Sigmoid colon (tissue), 4 donors: Measurements from ENCODE around the gene CUL9.

Source experiments
- CTCF ChIP-seq, 4 experiments: fragments of 450-650 bp in 3 of 4; fragments of 200-600 bp in 1 of 4; IDR thresholded peaks; one replicate each; pipeline ENCODE4 v1.5.1; 2016 to 2019; ENCODE audit warnings: antibody characterized with exemption in 4 of 4, mild to moderate bottlenecking in 3 of 4, moderate library complexity in 2 of 4
- POLR2A ChIP-seq, 2 donors: fragments of 450-650 bp; IDR thresholded peaks; one replicate each; pipeline ENCODE4 v1.6.1; 2016; ENCODE audit warnings: antibody characterized with exemption in 2 of 2, mild to moderate bottlenecking in 2 of 2, moderate library complexity in 2 of 2
- POLR2AphosphoS5 ChIP-seq, 4 donors: sonication (generic); formaldehyde crosslinking; IDR thresholded peaks; one replicate each; pipeline ENCODE4 v1.6.1; 2017; ENCODE audit warnings: antibody characterized with exemption in 4 of 4

- TF ChIP-seq CTCF (IDR thresholded peaks at IDR 0.05) (no peak), POLR2A (IDR thresholded peaks at IDR 0.05) (no peak), POLR2AphosphoS5 (IDR thresholded peaks at IDR 0.05) (no peak)
Measured at GRCh38 chr6:43220439-43220951, 38.5 kb downstream of the CUL9 start.
